Cardiac muscle cell (in vitro differentiated cells and primary cell): ENCODE results near the gene USP33. TPM values are rescaled to one million over a fixed set of nuclear protein-coding genes. Genes with fewer than 3 reads are reported as not detected.

Experiments used
- DNase-seq, 2 donors: peaks; one replicate each; pipeline versions ENCODE4 v3.0.0 to v3.0.0-alpha.2; 2010 to 2017; ENCODE audit warnings: low read depth in 1 of 2, low spot score in 1 of 2
- H3K27ac ChIP-seq: fragments of 200-600 bp; sonication (generic); 2 replicates; pipeline ENCODE4 v1.5.1; 2016
- H3K27me3 ChIP-seq: fragments of 200-600 bp; sonication (generic); 2 replicates; pipeline ENCODE4 v1.6.0; 2016; ENCODE audit warnings: control low read depth
- H3K36me3 ChIP-seq: fragments of 200-600 bp; sonication (generic); 2 replicates; pipeline ENCODE4 v1.5.1; 2016; ENCODE audit warnings: control low read depth
- H3K4me1 ChIP-seq: fragments of 200-600 bp; sonication (generic); 2 replicates; pipeline ENCODE4 v1.8.1; 2017; ENCODE audit warnings: low read depth, mild to moderate bottlenecking, mixed run types
- H3K4me3 ChIP-seq: fragments of 200-600 bp; sonication (generic); 2 replicates; pipeline ENCODE4 v1.5.1; 2016; ENCODE audit warnings: mild to moderate bottlenecking
- H3K9me3 ChIP-seq: fragments of 200-600 bp; sonication (generic); 2 replicates; pipeline ENCODE4 v1.5.1; 2017; ENCODE audit warnings: low read depth, mild to moderate bottlenecking, control low read depth
- polyA plus RNA-seq: library from polyadenylated mRNA; unstranded; fragments of >200 nt; fragmentation: Nextera tagmentation; extraction: Ambion mirVana; gene quantifications from 2 replicates; pipeline ENCODE4 v1.2.1, GENCODE V29; 2016
- total RNA-seq: library from RNA; depleted of rRNA; stranded (reverse); fragments of >200 nt; gene quantifications from 2 replicates; pipeline ENCODE4 v1.2.3, GENCODE V29; 2016
- TF ChIP-seq, protein P1 (sequence below): IDR thresholded peaks from 2 replicates; pipeline ENCODE4 v1.5.1; 2012; ENCODE audit warnings: low read depth, mild to moderate bottlenecking, low read length

The USP33 gene
- total and polyA plus RNA-seq, 2 experiments from 2014 or later, result 43.8 to 48.4 TPM

DNA sequence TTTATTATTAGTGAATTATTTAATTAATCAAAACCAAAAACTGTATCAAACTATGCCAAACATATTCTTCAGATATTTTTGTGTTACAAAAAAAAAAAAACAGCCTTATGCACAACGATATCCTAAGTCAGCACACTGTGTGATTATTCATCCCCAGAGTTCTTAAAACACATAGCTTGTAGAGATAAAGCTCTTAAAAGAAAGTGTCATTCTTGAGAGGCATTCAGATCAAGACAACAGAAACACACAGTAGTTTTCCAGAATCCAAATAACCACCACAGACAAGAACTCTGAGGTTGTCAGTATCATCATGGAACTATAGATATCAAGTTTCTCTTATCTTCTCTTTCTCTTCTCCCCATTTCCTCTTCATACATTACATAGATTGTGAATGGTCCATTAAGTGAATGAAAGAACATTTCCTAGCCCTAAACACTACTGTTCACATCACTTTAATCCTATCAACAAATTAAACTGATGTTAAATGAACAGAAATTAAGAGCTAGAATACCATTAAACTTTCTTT, 90.7 kb downstream of the USP33 start:
- Histone ChIP-seq H3K9me3 (no peaks in the 10 kb centered on the region), H3K4me1 (peaks cover 12% of the 10 kb centered on the region), H3K27ac (no peak overlapping the region), H3K4me3 (no peak overlapping the region), H3K36me3 (no peaks in the 10 kb centered on the region), H3K27me3 (no peaks in the 10 kb centered on the region)
- DNase-seq, result peak in 1 of 2 donors; percentile 20
- TF ChIP-seq, protein P1, sequence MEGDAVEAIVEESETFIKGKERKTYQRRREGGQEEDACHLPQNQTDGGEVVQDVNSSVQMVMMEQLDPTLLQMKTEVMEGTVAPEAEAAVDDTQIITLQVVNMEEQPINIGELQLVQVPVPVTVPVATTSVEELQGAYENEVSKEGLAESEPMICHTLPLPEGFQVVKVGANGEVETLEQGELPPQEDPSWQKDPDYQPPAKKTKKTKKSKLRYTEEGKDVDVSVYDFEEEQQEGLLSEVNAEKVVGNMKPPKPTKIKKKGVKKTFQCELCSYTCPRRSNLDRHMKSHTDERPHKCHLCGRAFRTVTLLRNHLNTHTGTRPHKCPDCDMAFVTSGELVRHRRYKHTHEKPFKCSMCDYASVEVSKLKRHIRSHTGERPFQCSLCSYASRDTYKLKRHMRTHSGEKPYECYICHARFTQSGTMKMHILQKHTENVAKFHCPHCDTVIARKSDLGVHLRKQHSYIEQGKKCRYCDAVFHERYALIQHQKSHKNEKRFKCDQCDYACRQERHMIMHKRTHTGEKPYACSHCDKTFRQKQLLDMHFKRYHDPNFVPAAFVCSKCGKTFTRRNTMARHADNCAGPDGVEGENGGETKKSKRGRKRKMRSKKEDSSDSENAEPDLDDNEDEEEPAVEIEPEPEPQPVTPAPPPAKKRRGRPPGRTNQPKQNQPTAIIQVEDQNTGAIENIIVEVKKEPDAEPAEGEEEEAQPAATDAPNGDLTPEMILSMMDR, result no peak

DNA sequence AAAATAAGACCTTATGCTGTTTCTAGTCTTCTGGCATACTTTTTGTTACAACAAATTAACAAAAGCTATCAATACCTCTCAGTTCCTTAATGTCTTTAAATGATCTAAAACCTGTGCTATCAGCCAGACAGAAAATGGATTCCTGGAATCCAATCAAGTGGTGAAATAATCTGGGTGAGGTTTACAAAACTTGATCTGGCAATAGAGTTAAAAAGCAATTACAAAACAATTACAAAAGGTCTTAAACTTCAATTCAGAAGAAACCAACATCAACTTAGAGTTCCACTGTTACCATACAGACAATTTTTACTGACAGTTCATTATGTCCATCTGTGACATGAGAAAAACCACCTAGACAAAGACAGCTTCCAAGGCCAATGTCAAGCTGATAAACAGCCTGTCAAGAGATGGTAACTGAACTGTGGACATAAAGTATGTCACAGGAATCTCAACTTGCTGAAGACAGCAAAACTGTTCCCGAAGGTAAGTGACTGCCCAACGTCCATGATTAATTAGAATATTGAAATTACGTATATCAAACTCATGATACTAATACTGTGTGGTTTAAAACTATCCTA, 94.6 kb downstream of the USP33 start:
- peaks cover 12% of the 10 kb centered on the region for H3K4me1 ChIP-seq
- H3K36me3 ChIP-seq, result no peaks in the 10 kb centered on the region
- TF ChIP-seq, protein P1, result no peak
- H3K27me3 ChIP-seq, result no peaks in the 10 kb centered on the region
- H3K27ac ChIP-seq, result no peak overlapping the region
- no peaks in the 10 kb centered on the region for H3K9me3 ChIP-seq
- no peak for DNase-seq
- H3K4me3 ChIP-seq, result no peak overlapping the region

DNA sequence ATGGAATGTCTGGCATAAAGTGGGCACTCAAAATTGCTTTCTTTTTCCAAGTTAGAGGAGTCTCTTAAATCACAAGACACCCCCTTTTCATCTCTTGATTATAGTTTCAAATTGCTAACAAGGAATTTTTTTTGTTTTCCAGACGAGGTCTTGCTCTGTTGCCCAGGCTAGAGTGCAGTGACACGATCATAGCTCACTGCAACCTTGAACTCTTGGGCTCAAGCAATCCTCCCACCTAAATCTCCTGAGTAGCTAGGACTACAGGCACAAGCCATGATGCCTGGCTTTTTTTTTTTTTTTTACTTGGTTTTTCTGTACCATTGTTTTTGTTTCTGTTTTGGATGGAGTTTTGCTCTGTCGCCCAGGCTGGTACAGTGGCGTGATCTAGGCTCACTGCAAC, 98.0 kb downstream of the USP33 start:
- Histone ChIP-seq H3K27ac (no peak overlapping the region), H3K27me3 (no peaks in the 10 kb centered on the region), H3K4me1 (peaks cover 5% of the 10 kb centered on the region), H3K9me3 (no peaks in the 10 kb centered on the region), H3K4me3 (no peak overlapping the region), H3K36me3 (no peaks in the 10 kb centered on the region)
- DNase-seq, result no peak
- TF ChIP-seq, protein P1, result no peak

DNA sequence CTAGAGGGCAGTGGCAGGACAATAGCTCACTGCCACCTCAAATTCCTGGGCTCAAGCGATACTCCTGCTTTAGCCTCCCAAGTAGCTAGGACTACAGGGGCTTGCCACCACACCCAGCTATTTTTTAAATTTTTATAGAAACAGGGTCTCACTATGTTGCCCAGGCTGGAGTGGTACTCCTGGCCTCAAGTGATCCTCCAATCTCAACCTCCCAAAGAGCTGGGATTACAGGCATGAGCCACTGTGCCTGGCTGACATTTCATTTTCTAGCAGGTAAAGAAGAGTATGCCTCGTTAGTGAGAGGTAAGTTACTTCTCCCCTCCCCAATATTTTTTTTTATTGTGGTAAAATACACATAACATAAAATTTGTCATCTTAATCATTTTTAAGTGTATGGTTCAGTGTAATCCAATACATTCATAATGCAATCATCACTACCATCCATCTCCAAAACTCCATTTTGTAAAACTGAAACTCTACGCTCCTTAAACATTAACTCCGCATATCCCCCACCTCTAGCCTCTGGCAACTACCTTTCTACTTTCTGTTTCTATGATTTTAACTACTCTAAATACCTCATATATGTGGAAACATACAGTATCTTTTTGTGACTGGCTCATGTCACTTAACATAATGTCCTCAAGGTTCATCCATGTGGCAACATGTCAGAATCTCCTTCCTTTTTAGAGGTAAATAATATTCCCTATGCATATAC, 99.6 kb downstream of the USP33 start:
- H3K36me3 ChIP-seq, result no peaks in the 10 kb centered on the region
- DNase-seq, result no peak
- no peaks in the 10 kb centered on the region for H3K9me3 ChIP-seq
- no peaks in the 10 kb centered on the region for H3K27me3 ChIP-seq
- H3K4me3 ChIP-seq, result no peak overlapping the region
- TF ChIP-seq, protein P1, result no peak
- H3K4me1 ChIP-seq, result peaks cover 3% of the 10 kb centered on the region
- H3K27ac ChIP-seq, result no peak overlapping the region

DNA sequence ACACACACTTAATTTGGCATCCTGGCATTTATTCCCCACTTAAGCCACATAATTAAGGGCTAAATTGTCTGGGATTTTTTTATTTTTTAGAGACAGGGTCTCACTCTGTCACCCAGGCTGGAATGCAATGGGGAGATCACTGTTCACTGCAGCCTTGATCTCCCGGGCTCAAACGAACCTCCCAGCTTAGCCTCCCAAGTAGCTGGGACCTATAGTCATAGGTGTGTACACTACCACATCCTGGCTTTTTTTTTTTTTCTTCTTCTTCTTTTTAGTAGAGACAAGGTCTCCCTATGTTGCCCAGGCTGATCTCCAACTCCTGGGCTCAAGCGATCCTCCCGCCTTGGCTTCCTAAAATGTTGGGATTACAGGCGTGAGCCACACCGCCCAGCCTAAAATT, 101.4 kb downstream of the USP33 start:
- Histone ChIP-seq H3K27me3 (no peaks in the 10 kb centered on the region), H3K36me3 (no peaks in the 10 kb centered on the region), H3K4me1 (no peaks in the 10 kb centered on the region), H3K4me3 (no peak overlapping the region), H3K9me3 (no peaks in the 10 kb centered on the region), H3K27ac (no peak overlapping the region)
- TF ChIP-seq, protein P1, result no peak
- no peak for DNase-seq
